ENCODE measurements around the gene SBDS.
"Not testable (repeated sequence)": the region's sequence is repeated elsewhere in the genome, so short reads cannot be mapped to it uniquely, and the experiment has no call there.

GRCh38 chr7:66994051-66994450, 1.3 kb downstream of the SBDS start:
- TF ChIP-seq POLR2A, CTCF (IDR thresholded peaks at IDR 0.05): not testable (repeated sequence)

All from lower leg skin (tissue), 3 donors.